ENCODE results near the gene ILF3. TPM values are rescaled to one million over a fixed set of nuclear protein-coding genes. Genes with fewer than 3 reads are reported as not detected.

Gene ILF3
- total and polyA plus RNA-seq, 2 donors (not counting 3 experiments of a cell fraction or from before 2014, with no cell fraction given), result 186 to 459 TPM

- CTCF ChIA-PET, result interaction anchor here (1.5 kb wide), 1 partner anchor 8 kb away, joined by 8 read pairs; no protein-coding TSS in a partner anchor
- TF ChIP-seq MAX (IDR thresholded peaks at IDR 0.05; ENCODE audit: insufficient read depth, insufficient read length) (no peak), JUN (IDR thresholded peaks at IDR 0.05; ENCODE audit: borderline replicate concordance, insufficient read depth, insufficient read length, low read depth) (no peak), POLR2AphosphoS5 (IDR thresholded peaks at IDR 0.05; ENCODE audit: insufficient read depth, low read depth, low read length) (no peak), MYC (IDR thresholded peaks at IDR 0.05; ENCODE audit: low read depth, low read length) (no peak), FOS (IDR thresholded peaks at IDR 0.05; ENCODE audit: borderline replicate concordance, insufficient read depth, low read length) (no peak), POLR2A (IDR thresholded peaks at IDR 0.05; ENCODE audit: low read depth, low read length) (no peak), GATA2 (IDR thresholded peaks at IDR 0.05; ENCODE audit: insufficient read depth, insufficient read length, low read depth, low read length) (no peak)
- TF ChIP-seq, protein P1, sequence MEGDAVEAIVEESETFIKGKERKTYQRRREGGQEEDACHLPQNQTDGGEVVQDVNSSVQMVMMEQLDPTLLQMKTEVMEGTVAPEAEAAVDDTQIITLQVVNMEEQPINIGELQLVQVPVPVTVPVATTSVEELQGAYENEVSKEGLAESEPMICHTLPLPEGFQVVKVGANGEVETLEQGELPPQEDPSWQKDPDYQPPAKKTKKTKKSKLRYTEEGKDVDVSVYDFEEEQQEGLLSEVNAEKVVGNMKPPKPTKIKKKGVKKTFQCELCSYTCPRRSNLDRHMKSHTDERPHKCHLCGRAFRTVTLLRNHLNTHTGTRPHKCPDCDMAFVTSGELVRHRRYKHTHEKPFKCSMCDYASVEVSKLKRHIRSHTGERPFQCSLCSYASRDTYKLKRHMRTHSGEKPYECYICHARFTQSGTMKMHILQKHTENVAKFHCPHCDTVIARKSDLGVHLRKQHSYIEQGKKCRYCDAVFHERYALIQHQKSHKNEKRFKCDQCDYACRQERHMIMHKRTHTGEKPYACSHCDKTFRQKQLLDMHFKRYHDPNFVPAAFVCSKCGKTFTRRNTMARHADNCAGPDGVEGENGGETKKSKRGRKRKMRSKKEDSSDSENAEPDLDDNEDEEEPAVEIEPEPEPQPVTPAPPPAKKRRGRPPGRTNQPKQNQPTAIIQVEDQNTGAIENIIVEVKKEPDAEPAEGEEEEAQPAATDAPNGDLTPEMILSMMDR (IDR thresholded peaks at IDR 0.05; ENCODE audit: extremely low read depth in 1 of 2, insufficient read depth in 1 of 2, low read depth in 1 of 2, low read length in 2 of 2), result no peak
- BruUV-seq (replicated peaks), result no TSS peak
- no peak overlapping the region for H3K4me2 ChIP-seq (ENCODE audit: insufficient read depth, low read length)
- no peak overlapping the region for H3K4me3 ChIP-seq (replicated peaks in 1 of 3; ENCODE audit: insufficient read depth in 1 of 3, low read depth in 1 of 3, low read length in 3 of 3)
- no peak overlapping the region for H3K9ac ChIP-seq (replicated peaks; ENCODE audit: extremely low read depth, insufficient read depth, low read length)
- no peaks in the 10 kb centered on the region for H4K20me1 ChIP-seq (replicated peaks; ENCODE audit: control insufficient read depth, extremely low read depth, insufficient read depth, low read length)
- H2AFZ ChIP-seq (ENCODE audit: low read depth, low read length), result no peak overlapping the region
- no peak for FAIRE-seq
- H3K27ac ChIP-seq (ENCODE audit: insufficient read depth, low read depth, low read length), result no peak overlapping the region
- no peaks in the 10 kb centered on the region for H3K9me1 ChIP-seq (replicated peaks; ENCODE audit: control insufficient read depth, extremely low read depth, insufficient read depth, low read length)
- POLR2A ChIA-PET, result no interaction called here
- intact Hi-C loops (cut with micrococcal nuclease), result no loop called here
- no peaks in the 10 kb centered on the region for H3K4me1 ChIP-seq (ENCODE audit: control insufficient read depth, extremely low read depth, insufficient read depth, low read length)
- no peak for DNase-seq (ENCODE audit: low read depth, low spot score)
- no peaks in the 10 kb centered on the region for H3K27me3 ChIP-seq (ENCODE audit: control insufficient read depth in 2 of 2, insufficient read depth in 2 of 2, low read length in 2 of 2)
- H3K79me2 ChIP-seq (ENCODE audit: control insufficient read depth, insufficient read depth, low read length), result no peaks in the 10 kb centered on the region
- H3K36me3 ChIP-seq (ENCODE audit: control insufficient read depth in 2 of 2, extremely low read depth in 1 of 2, insufficient read depth in 2 of 2, low read length in 2 of 2), result peaks cover 7 to 52% of the 10 kb centered on the region in 2 experiments
- H3K9me3 ChIP-seq (replicated peaks; ENCODE audit: control insufficient read depth, insufficient read depth, low read length), result no peaks in the 10 kb centered on the region
- dilution Hi-C loops (cut with MboI; ENCODE audit: extremely low pct_ligation_motif_present, low sequenced_read_pairs), result no loop called here
Measured at GRCh38 chr19:10636304-10636972, 17.7 kb upstream of the ILF3 start.
